HEK293 (cell line): Measurements from ENCODE around the gene ALOX12B.

Experiments
- BCL11A ChIP-seq: fragments of 450-650 bp; formaldehyde crosslinking; IDR thresholded peaks from 2 replicates; pipeline ENCODE4 v1.5.1; 2016; ENCODE audit warnings: low read depth, missing biosample characterization, missing genetic modification characterization
- KLF1 ChIP-seq: fragments of 450-650 bp; formaldehyde crosslinking; IDR thresholded peaks from 2 replicates; pipeline ENCODE4 v1.5.1; 2016; ENCODE audit warnings: missing biosample characterization, missing genetic modification characterization
- TCF7L2 ChIP-seq: IDR thresholded peaks from 2 replicates; pipeline ENCODE4 v1.6.1; 2011; ENCODE audit warnings: low read depth, mild to moderate bottlenecking, inconsistent platforms, low read length, moderate library complexity, borderline replicate concordance
- YY1 ChIP-seq: fragments of 450-650 bp; formaldehyde crosslinking; IDR thresholded peaks from 2 replicates; pipeline ENCODE4 v1.5.1; 2018; ENCODE audit warnings: missing biosample characterization, missing genetic modification characterization
- ZBTB17 ChIP-seq: fragments of 450-650 bp; formaldehyde crosslinking; IDR thresholded peaks from 2 replicates; pipeline ENCODE4 v1.5.1; 2016; ENCODE audit warnings: missing biosample characterization, missing genetic modification characterization
- ZBTB44 ChIP-seq: fragments of 450-650 bp; IDR thresholded peaks from 2 replicates; pipeline ENCODE4 v1.5.1; 2018; ENCODE audit warnings: missing biosample characterization, mild to moderate bottlenecking, missing genetic modification characterization
- ZBTB49 ChIP-seq: fragments of 450-650 bp; formaldehyde crosslinking; IDR thresholded peaks from 2 replicates; pipeline ENCODE4 v1.5.1; 2016; ENCODE audit warnings: missing biosample characterization, missing genetic modification characterization, low read depth
- ZBTB7A ChIP-seq: fragments of 450-650 bp; formaldehyde crosslinking; IDR thresholded peaks from 2 replicates; pipeline ENCODE4 v1.5.1; 2016; ENCODE audit warnings: low read depth, missing biosample characterization, missing genetic modification characterization
- ZNF114 ChIP-seq: fragments of 450-650 bp; formaldehyde crosslinking; IDR thresholded peaks from 2 replicates; pipeline ENCODE4 v1.5.0; 2017; ENCODE audit warnings: missing biosample characterization, missing genetic modification characterization
- ZNF266 ChIP-seq: fragments of 450-650 bp; formaldehyde crosslinking; IDR thresholded peaks from 2 replicates; pipeline ENCODE4 v1.5.1; 2016; ENCODE audit warnings: missing biosample characterization, missing genetic modification characterization, low read depth
- ZNF449 ChIP-seq: fragments of 450-650 bp; formaldehyde crosslinking; IDR thresholded peaks from 2 replicates; pipeline ENCODE4 v1.5.1; 2017; ENCODE audit warnings: missing biosample characterization, mild to moderate bottlenecking, missing genetic modification characterization, moderate library complexity
- TF ChIP-seq, protein P1 (sequence below): fragments of 450-650 bp; formaldehyde crosslinking; IDR thresholded peaks from 2 replicates; pipeline ENCODE4 v1.5.1; 2016; ENCODE audit warnings: missing biosample characterization, missing genetic modification characterization
- TF ChIP-seq, protein P2 (sequence below): fragments of 450-650 bp; formaldehyde crosslinking; conservative IDR thresholded peaks from 2 replicates; pipeline ENCODE4 v1.5.1; 2016; ENCODE audit warnings: low read depth, missing biosample characterization, missing genetic modification characterization
- TF ChIP-seq, protein P3 (sequence below): fragments of 450-650 bp; formaldehyde crosslinking; IDR thresholded peaks from 2 replicates; pipeline ENCODE4 v1.5.1; 2016; ENCODE audit warnings: missing biosample characterization, missing genetic modification characterization

GRCh38 chr17:8032442-8032841 lies 55.1 kb downstream of the ALOX12B start:
- no peak for TF ChIP-seq ZBTB49 (tag by site-specific recombination)
- TF ChIP-seq, protein P1, sequence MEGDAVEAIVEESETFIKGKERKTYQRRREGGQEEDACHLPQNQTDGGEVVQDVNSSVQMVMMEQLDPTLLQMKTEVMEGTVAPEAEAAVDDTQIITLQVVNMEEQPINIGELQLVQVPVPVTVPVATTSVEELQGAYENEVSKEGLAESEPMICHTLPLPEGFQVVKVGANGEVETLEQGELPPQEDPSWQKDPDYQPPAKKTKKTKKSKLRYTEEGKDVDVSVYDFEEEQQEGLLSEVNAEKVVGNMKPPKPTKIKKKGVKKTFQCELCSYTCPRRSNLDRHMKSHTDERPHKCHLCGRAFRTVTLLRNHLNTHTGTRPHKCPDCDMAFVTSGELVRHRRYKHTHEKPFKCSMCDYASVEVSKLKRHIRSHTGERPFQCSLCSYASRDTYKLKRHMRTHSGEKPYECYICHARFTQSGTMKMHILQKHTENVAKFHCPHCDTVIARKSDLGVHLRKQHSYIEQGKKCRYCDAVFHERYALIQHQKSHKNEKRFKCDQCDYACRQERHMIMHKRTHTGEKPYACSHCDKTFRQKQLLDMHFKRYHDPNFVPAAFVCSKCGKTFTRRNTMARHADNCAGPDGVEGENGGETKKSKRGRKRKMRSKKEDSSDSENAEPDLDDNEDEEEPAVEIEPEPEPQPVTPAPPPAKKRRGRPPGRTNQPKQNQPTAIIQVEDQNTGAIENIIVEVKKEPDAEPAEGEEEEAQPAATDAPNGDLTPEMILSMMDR (tag by site-specific recombination), result no peak
- no peak for TF ChIP-seq BCL11A
- no peak for TF ChIP-seq ZBTB17 (tag by site-specific recombination)
- TF ChIP-seq ZBTB44 (tag by site-specific recombination), result no peak
- TF ChIP-seq KLF1 (tag by site-specific recombination), result no peak
- TF ChIP-seq TCF7L2, result no peak
- no peak for TF ChIP-seq ZNF114 (tag by site-specific recombination)
- TF ChIP-seq, protein P2, sequence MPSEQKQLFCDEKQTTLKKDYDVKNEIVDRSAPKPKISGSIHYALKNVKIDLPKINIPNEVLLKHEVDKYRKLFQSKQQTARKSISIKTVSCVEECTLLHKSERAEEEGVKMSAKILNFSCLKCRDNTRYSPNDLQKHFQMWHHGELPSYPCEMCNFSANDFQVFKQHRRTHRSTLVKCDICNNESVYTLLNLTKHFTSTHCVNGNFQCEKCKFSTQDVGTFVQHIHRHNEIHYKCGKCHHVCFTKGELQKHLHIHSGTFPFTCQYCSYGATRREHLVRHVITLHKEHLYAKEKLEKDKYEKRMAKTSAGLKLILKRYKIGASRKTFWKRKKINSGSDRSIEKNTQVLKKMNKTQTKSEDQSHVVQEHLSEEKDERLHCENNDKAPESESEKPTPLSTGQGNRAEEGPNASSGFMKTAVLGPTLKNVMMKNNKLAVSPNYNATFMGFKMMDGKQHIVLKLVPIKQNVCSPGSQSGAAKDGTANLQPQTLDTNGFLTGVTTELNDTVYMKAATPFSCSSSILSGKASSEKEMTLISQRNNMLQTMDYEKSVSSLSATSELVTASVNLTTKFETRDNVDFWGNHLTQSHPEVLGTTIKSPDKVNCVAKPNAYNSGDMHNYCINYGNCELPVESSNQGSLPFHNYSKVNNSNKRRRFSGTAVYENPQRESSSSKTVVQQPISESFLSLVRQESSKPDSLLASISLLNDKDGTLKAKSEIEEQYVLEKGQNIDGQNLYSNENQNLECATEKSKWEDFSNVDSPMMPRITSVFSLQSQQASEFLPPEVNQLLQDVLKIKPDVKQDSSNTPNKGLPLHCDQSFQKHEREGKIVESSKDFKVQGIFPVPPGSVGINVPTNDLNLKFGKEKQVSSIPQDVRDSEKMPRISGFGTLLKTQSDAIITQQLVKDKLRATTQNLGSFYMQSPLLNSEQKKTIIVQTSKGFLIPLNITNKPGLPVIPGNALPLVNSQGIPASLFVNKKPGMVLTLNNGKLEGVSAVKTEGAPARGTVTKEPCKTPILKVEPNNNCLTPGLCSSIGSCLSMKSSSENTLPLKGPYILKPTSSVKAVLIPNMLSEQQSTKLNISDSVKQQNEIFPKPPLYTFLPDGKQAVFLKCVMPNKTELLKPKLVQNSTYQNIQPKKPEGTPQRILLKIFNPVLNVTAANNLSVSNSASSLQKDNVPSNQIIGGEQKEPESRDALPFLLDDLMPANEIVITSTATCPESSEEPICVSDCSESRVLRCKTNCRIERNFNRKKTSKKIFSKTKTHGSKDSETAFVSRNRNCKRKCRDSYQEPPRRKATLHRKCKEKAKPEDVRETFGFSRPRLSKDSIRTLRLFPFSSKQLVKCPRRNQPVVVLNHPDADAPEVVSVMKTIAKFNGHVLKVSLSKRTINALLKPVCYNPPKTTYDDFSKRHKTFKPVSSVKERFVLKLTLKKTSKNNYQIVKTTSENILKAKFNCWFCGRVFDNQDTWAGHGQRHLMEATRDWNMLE (tag by site-specific recombination), result no peak
- TF ChIP-seq YY1, result no peak
- no peak for TF ChIP-seq ZBTB7A (tag by site-specific recombination)
- no peak for TF ChIP-seq ZNF449 (tag by site-specific recombination)
- TF ChIP-seq, protein P3, sequence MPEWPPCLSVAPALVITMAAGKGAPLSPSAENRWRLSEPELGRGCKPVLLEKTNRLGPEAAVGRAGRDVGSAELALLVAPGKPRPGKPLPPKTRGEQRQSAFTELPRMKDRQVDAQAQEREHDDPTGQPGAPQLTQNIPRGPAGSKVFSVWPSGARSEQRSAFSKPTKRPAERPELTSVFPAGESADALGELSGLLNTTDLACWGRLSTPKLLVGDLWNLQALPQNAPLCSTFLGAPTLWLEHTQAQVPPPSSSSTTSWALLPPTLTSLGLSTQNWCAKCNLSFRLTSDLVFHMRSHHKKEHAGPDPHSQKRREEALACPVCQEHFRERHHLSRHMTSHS (tag by site-specific recombination), result no peak
- no peak for TF ChIP-seq ZNF266 (tag by site-specific recombination)
